Measurements from ENCODE around the gene GGCT.
"Not testable (repeated sequence)": the region's sequence is repeated elsewhere in the genome, so short reads cannot be mapped to it uniquely, and the experiment has no call there.

Gene GGCT

DNA sequence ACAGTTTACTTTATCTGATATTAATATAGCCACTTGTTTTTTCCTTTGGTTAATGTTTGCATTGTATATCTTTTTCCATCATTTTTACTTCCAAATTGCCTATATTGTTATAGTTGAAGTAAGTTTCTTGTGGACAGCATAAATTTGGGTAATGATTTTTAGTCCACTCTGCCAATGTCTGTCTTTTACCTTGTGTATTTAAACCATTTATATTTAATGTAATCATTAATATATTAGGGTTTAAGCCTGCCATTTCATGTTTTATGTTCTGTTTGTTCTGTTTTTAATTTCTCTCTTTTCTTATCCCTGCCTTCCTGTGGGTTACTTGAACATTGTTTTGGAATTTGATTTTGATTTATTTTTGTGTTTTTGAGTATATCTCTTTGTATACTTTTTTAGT lies 13.2 kb downstream of the GGCT start:
- no peak for DNase-seq (ENCODE audit: low read depth)
- TF ChIP-seq MYC (IDR thresholded peaks at IDR 0.05; ENCODE audit: low read depth, low read length) = no peak
- no peak for TF ChIP-seq POLR2A (IDR thresholded peaks at IDR 0.05; ENCODE audit: extremely low read depth, insufficient read length)
- no peak for TF ChIP-seq CTCF (IDR thresholded peaks at IDR 0.05; ENCODE audit: low read depth, low read length)
- no peak for TF ChIP-seq MAX (IDR thresholded peaks at IDR 0.05; ENCODE audit: low read depth, low read length)
- H3K4me3 ChIP-seq (ENCODE audit: low read depth, low read length) = no peak overlapping the region

GRCh38 chr7:30487371-30487770 lies 17.3 kb downstream of the GGCT start:
- TF ChIP-seq MYC (IDR thresholded peaks at IDR 0.05; ENCODE audit: low read depth, low read length) (no peak), POLR2A (IDR thresholded peaks at IDR 0.05; ENCODE audit: extremely low read depth, insufficient read length) (no peak), MAX (IDR thresholded peaks at IDR 0.05; ENCODE audit: low read depth, low read length) (no peak), CTCF (IDR thresholded peaks at IDR 0.05; ENCODE audit: low read depth, low read length) (no peak)
- no peak overlapping the region for H3K4me3 ChIP-seq (ENCODE audit: low read depth, low read length)
- no peak for DNase-seq (ENCODE audit: low read depth)

DNA sequence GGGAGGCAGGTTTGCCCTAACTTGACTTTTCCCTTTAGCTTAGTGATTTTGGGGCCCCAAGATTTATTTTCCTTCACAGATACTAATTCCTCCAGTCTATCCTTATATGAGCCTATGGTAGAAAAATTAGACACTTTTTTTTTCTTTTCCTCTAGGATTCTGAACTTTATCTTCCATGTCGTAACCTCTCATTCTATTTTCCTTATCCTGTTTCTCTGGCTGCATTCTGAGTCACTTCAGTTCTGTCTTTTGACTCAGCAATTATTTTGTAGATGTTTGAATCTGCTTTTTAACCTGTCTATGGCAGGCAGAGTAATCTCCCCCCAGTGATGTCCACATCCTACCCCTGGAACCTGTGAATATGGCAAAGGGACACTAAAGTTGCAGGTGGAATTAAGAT lies 19.0 kb downstream of the GGCT start:
- no peak overlapping the region for H3K4me3 ChIP-seq (ENCODE audit: low read depth, low read length)
- no peak for DNase-seq (ENCODE audit: low read depth)
- TF ChIP-seq MAX (IDR thresholded peaks at IDR 0.05; ENCODE audit: low read depth, low read length) (no peak), MYC (IDR thresholded peaks at IDR 0.05; ENCODE audit: low read depth, low read length) (no peak), CTCF (IDR thresholded peaks at IDR 0.05; ENCODE audit: low read depth, low read length) (no peak), POLR2A (IDR thresholded peaks at IDR 0.05; ENCODE audit: extremely low read depth, insufficient read length) (no peak)

- DNase-seq (ENCODE audit: low read depth); H3K4me3 ChIP-seq (ENCODE audit: low read depth, low read length): not testable (repeated sequence)
Measured at GRCh38 chr7:30481416-30481815, 23.2 kb downstream of the GGCT start.

GRCh38 chr7:30479202-30480120 lies 25.2 kb downstream of the GGCT start:
- H3K4me3 ChIP-seq (ENCODE audit: low read depth, low read length) = peak overlapping the region; percentile 82
- DNase-seq (ENCODE audit: low read depth) = peak; percentile 66
- TF ChIP-seq MAX (IDR thresholded peaks at IDR 0.05; ENCODE audit: low read depth, low read length) (no peak), POLR2A (IDR thresholded peaks at IDR 0.05; ENCODE audit: extremely low read depth, insufficient read length) (no peak), MYC (IDR thresholded peaks at IDR 0.05; ENCODE audit: low read depth, low read length) (no peak), CTCF (IDR thresholded peaks at IDR 0.05; ENCODE audit: low read depth, low read length) (no peak)

DNA sequence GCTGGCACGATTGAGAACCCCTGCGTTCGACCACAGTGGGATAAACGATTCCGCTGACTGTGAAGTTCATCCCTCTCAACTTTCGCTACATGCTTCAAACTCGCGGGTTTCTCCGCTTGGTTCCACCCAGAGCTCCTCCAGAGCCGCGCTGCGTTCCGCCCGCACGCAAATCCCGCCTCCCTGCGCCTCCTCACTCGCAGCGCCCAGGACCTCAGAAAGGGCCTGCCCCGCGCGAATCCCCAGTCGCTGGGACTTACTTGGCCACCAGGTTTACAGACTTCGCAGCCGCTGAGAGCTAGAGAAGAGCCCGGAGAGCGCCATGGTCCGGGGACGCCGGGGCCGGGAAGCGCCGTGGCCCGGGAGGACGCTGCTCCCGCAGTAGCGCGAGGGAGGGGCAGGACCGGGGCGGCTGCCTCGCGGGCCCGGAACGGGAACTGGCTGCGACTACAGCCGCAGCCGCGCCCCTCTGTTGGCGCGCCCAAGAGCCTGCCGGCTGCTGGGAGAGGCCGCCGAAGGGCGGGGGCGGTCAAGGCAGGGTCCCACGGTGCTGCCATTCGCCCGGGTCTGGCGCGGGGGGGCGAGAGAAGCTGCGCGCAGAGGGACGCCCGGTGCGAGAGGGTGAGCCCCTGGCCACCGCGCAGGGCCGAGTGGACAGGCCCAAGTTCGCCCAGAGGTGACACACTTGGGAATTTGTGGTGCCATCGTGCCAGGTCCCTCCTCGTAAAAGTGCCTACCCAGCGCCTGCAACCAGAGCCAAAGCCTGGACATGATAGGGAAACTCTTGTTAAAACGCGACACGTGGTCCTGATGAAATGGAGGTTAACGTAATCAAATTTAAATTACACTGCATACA lies 26.1 kb downstream of the GGCT start, which contains the start of gene NOD1:
Gene NOD1 (minus strand): TSS at position 436 of the 853 bp plus-strand sequence. CDS start 21,863 bp downstream, outside the sequence.
- peak; percentile 94 for DNase-seq (ENCODE audit: low read depth)
- H3K4me3 ChIP-seq (ENCODE audit: low read depth, low read length) = peak within 1 kb of the TSS; percentile 82
- TF ChIP-seq MYC (IDR thresholded peaks at IDR 0.05; ENCODE audit: low read depth, low read length) (peak; percentile 88; the same call in 1 of the 2 replicates), CTCF (IDR thresholded peaks at IDR 0.05; ENCODE audit: low read depth, low read length) (no peak), MAX (IDR thresholded peaks at IDR 0.05; ENCODE audit: low read depth, low read length) (peak; percentile 93), POLR2A (IDR thresholded peaks at IDR 0.05; ENCODE audit: extremely low read depth, insufficient read length) (peak; percentile 86)
